Osteocyte (in vitro differentiated cells): Measurements from ENCODE around the gene TWF2. TPM values are rescaled to one million over a fixed set of nuclear protein-coding genes. Genes with fewer than 3 reads are reported as not detected.

Source experiments
- DNase-seq: peaks from one replicate; pipeline ENCODE4 v3.0.0; 2021; ENCODE audit warnings: mixed read lengths; ENCODE audit not compliant: unreplicated experiment; ENCODE audit errors: extremely low spot score
- H3K27ac Mint-ChIP-seq: one replicate; pipeline ENCODE4 v1.8.0; 2021; ENCODE audit warnings: mild to moderate bottlenecking, mixed read lengths; ENCODE audit not compliant: unreplicated experiment
- H3K27me3 Mint-ChIP-seq: one replicate; pipeline ENCODE4 v1.8.0; 2021; ENCODE audit warnings: mixed read lengths; ENCODE audit not compliant: unreplicated experiment
- H3K36me3 Mint-ChIP-seq: one replicate; pipeline ENCODE4 v1.8.0; 2021; ENCODE audit warnings: mixed read lengths; ENCODE audit not compliant: unreplicated experiment
- H3K4me1 Mint-ChIP-seq: one replicate; pipeline ENCODE4 v1.8.0; 2021; ENCODE audit warnings: mixed read lengths; ENCODE audit not compliant: unreplicated experiment
- H3K4me3 Mint-ChIP-seq: one replicate; pipeline ENCODE4 v1.8.0; 2021; ENCODE audit warnings: mild to moderate bottlenecking, moderate library complexity, mixed read lengths; ENCODE audit not compliant: unreplicated experiment
- H3K9me3 Mint-ChIP-seq: one replicate; pipeline ENCODE4 v1.8.0; 2021; ENCODE audit warnings: mixed read lengths; ENCODE audit not compliant: unreplicated experiment
- CTCF ChIP-seq: fragments of 200-600 bp; sonication (generic); IDR thresholded peaks from 2 replicates; pipeline ENCODE4 v1.5.0; 2021; ENCODE audit warnings: antibody characterized with exemption, mild to moderate bottlenecking, moderate library complexity
- total RNA-seq: library from RNA; stranded (reverse); gene quantifications from 2 replicates; pipeline ENCODE4 v1.2.1, GENCODE V29; 2021

TWF2 gene
- total RNA-seq, 1 donor from 2014 or later: 58.6 TPM

- Mint-ChIP-seq H3K36me3 (peaks cover 48% of the 10 kb centered on the region), H3K27me3 (no peaks in the 10 kb centered on the region), H3K4me1 (peaks cover 19% of the 10 kb centered on the region), H3K9me3 (no peaks in the 10 kb centered on the region), H3K4me3 (no peak overlapping the region), H3K27ac (no peak overlapping the region)
- DNase-seq: no peak
- no peak for TF ChIP-seq CTCF
Measured at GRCh38 chr3:52268036-52268435, 29.1 kb upstream of the TWF2 start.

- Mint-ChIP-seq H3K27ac (no peak overlapping the region), H3K27me3 (no peaks in the 10 kb centered on the region), H3K36me3 (peaks cover 53% of the 10 kb centered on the region), H3K4me3 (no peak overlapping the region), H3K4me1 (no peaks in the 10 kb centered on the region), H3K9me3 (no peaks in the 10 kb centered on the region)
- DNase-seq: no peak
- no peak for TF ChIP-seq CTCF
Measured at GRCh38 chr3:52265387-52265786, 26.4 kb upstream of the TWF2 start.

DNA sequence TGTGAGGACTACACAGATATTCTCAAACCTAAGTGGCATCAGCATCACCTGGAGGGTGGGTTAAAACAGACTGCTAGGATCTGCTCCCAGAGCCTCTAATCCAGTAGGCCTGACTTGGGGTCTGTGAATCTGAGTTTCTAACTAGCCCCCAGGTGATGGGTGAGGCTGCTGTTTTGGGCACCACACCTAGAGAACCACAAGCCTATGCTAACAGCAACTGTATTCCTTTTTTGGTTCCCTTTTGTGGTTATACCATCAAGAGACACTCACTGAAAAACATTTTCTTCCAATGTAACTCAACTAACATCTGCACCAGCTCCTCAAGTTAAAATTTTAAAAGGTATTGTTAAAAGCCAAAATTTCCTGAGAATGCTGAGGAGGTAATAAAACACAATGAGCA, 23.5 kb upstream of the TWF2 start:
- TF ChIP-seq CTCF: no peak

DNA sequence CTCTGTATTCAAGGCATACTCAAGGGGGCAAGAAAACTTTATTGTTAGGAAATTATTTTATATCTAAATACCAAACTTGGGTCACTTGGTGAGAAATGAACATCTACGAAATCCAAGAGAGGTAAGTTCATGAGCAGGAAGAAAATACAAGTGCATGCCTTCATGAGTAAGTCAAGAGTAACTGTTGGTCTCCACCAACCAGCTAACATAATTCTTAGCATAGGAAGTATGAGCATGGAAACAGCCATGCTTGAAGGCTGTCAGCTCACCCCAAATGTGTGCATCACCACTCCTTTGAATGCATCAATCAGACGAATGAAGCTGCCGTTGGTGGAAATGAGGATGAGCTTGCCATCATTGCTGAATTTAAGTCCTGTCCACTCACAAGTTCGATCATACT, 20.5 kb upstream of the TWF2 start:
- Mint-ChIP-seq H3K4me3 (no peak overlapping the region), H3K9me3 (no peaks in the 10 kb centered on the region), H3K27me3 (no peaks in the 10 kb centered on the region), H3K36me3 (peaks cover 70% of the 10 kb centered on the region), H3K27ac (no peak overlapping the region), H3K4me1 (no peaks in the 10 kb centered on the region)
- DNase-seq: no peak
- no peak for TF ChIP-seq CTCF

More for the DNA sequence above, 23.5 kb upstream of the TWF2 start:
- no peaks in the 10 kb centered on the region for H3K4me1 Mint-ChIP-seq
- no peaks in the 10 kb centered on the region for H3K9me3 Mint-ChIP-seq
- peaks cover 69% of the 10 kb centered on the region for H3K36me3 Mint-ChIP-seq
- no peak overlapping the region for H3K27ac Mint-ChIP-seq
- H3K4me3 Mint-ChIP-seq: no peak overlapping the region
- no peak for DNase-seq
- no peaks in the 10 kb centered on the region for H3K27me3 Mint-ChIP-seq

DNA sequence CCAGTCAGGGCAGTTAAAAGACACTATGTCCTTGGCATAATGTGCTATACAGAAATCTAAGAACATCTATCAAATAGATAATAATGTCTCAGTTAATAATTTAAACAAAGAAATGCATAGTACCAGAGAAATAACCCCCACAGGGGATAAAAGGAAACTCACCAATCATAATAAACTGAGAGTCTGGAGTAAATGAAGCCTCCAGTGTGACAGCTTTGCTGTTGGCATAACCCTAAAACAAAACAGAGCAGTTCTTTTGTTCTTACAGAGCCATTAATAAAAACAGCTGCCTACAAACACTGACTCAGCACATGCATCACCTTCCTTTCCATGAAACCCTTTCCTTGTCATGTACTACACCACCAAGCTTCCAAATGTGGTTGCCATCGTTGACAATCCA, 20.1 kb upstream of the TWF2 start:
- peaks cover 67% of the 10 kb centered on the region for H3K36me3 Mint-ChIP-seq
- H3K27ac Mint-ChIP-seq: no peak overlapping the region
- H3K9me3 Mint-ChIP-seq: no peaks in the 10 kb centered on the region
- no peaks in the 10 kb centered on the region for H3K27me3 Mint-ChIP-seq
- no peaks in the 10 kb centered on the region for H3K4me1 Mint-ChIP-seq
- no peak for TF ChIP-seq CTCF
- DNase-seq: no peak
- H3K4me3 Mint-ChIP-seq: no peak overlapping the region
